Neural progenitor cell (in vitro differentiated cells): ENCODE measurements around the gene SULT4A1. TPM values are rescaled to one million over a fixed set of nuclear protein-coding genes. Genes with fewer than 3 reads are reported as not detected.

Experiments used
- DNase-seq: peaks from one replicate; pipeline ENCODE4 v3.0.0-alpha.2; 2016; ENCODE audit warnings: low spot score
- H2AFZ ChIP-seq: fragments of 200-600 bp; sonication (generic); replicated peaks from 2 replicates; pipeline ENCODE4 v1.6.1; 2016; ENCODE audit warnings: antibody characterized with exemption
- H3F3A ChIP-seq: fragments of 200-600 bp; sonication (generic); 2 replicates; pipeline ENCODE4 v1.6.1; 2016; ENCODE audit warnings: antibody characterized with exemption, low read depth
- H3K27ac ChIP-seq: fragments of 200-600 bp; sonication (generic); 2 replicates; pipeline ENCODE4 v1.5.1; 2016; ENCODE audit warnings: mild to moderate bottlenecking
- H3K27me3 ChIP-seq: fragments of 200-600 bp; sonication (generic); 2 replicates; pipeline ENCODE4 v1.6.1; 2016; ENCODE audit warnings: mild to moderate bottlenecking, moderate library complexity
- H3K36me3 ChIP-seq: fragments of 200-600 bp; sonication (generic); 2 replicates; pipeline ENCODE4 v1.5.1; 2016
- H3K4me1 ChIP-seq: fragments of 200-600 bp; sonication (generic); 2 replicates; pipeline ENCODE4 v1.6.1; 2016; ENCODE audit warnings: mixed run types
- H3K4me2 ChIP-seq: fragments of 200-600 bp; sonication (generic); 2 replicates; pipeline ENCODE4 v1.6.1; 2016
- H3K4me3 ChIP-seq: fragments of 200-600 bp; sonication (generic); 2 replicates; pipeline ENCODE4 v1.5.1; 2016
- H3K79me2 ChIP-seq: fragments of 200-600 bp; sonication (generic); 2 replicates; pipeline ENCODE4 v1.6.1; 2016; ENCODE audit warnings: low read depth
- H3K9ac ChIP-seq: fragments of 200-600 bp; sonication (generic); 2 replicates; pipeline ENCODE4 v1.6.1; 2016
- H3K9me3 ChIP-seq: fragments of 200-600 bp; sonication (generic); 2 replicates; pipeline ENCODE4 v1.5.1; 2016; ENCODE audit warnings: low read depth
- H4K20me1 ChIP-seq: fragments of 200-600 bp; sonication (generic); 2 replicates; pipeline ENCODE4 v1.6.1; 2016; ENCODE audit warnings: low read depth
- H3K27ac Mint-ChIP-seq: 3 replicates; pipeline ENCODE4 v1.8.0; 2021; ENCODE audit warnings: mixed read lengths
- H3K27me3 Mint-ChIP-seq: 2 replicates; pipeline ENCODE4 v1.8.0; 2022; ENCODE audit warnings: low read depth, mild to moderate bottlenecking, inconsistent platforms, moderate library complexity, mixed read lengths; ENCODE audit not compliant: insufficient read depth
- H3K36me3 Mint-ChIP-seq: 3 replicates; pipeline ENCODE4 v1.8.0; 2021; ENCODE audit warnings: mixed read lengths
- H3K4me1 Mint-ChIP-seq: 3 replicates; pipeline ENCODE4 v1.8.0; 2021; ENCODE audit warnings: mixed read lengths
- H3K4me3 Mint-ChIP-seq: 3 replicates; pipeline ENCODE4 v1.8.0; 2021; ENCODE audit warnings: mild to moderate bottlenecking, moderate library complexity, mixed read lengths
- H3K9me3 Mint-ChIP-seq: 3 replicates; pipeline ENCODE4 v1.8.0; 2020; ENCODE audit warnings: mixed read lengths
- EZH2 ChIP-seq: fragments of 200-600 bp; sonication (generic); IDR thresholded peaks from 2 replicates; pipeline ENCODE4 v1.6.1; 2017; ENCODE audit warnings: antibody characterized with exemption, mild to moderate bottlenecking, moderate library complexity
- EZH2phosphoT487 ChIP-seq: fragments of 200-600 bp; sonication (generic); IDR thresholded peaks from 2 replicates; pipeline ENCODE4 v1.6.1; 2017; ENCODE audit warnings: antibody characterized with exemption
- small RNA-seq: library from RNA; depleted of rRNA; stranded (forward); fragments of <200 nt; gene quantifications from one replicate; pipeline ENCODE3, GENCODE V24; 2015
- total RNA-seq: library from RNA; depleted of rRNA; stranded (reverse); fragments of >200 nt; gene quantifications from 2 replicates; pipeline ENCODE4 v1.2.3, GENCODE V29; 2015; ENCODE audit warnings: low replicate concordance
- TF ChIP-seq, protein P1 (sequence below): fragments of 200-600 bp; sonication (generic); IDR thresholded peaks from 2 replicates; pipeline ENCODE4 v1.5.1; 2017; ENCODE audit warnings: antibody characterized with exemption, mild to moderate bottlenecking

Gene SULT4A1
- total RNA-seq, 1 donor from 2014 or later: 14.2 TPM

DNA sequence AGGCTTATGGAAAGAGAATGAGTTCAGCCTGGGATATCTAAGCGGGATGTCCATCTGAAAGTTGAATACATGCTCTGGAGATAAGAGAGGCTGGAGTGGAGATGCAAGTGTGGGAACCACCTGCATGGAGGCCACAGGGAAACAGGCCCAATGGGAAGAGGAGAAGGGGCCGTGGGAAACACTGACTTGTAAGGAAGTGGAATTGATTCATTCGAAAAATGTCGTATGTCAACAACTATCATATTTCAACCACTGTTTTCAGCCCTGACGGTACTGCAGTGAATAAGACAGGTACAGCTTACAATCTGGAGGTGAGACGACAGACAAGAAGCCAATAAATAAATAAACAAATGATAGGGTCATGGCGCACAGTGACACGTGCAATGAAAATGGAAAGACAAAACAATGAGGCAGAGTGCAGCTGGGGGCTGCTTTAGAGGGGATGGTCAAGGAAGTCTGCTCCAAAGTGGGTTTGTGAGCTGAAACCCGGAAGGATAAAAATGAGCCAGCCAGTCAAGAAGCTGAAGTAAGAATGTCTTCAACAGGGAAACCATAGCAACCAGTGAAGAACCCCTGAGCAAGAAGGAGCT, 86.1 kb downstream of the SULT4A1 start:
- Histone ChIP-seq H3F3A (no peaks in the 10 kb centered on the region), H3K9ac (no peak overlapping the region), H3K4me3 (no peak overlapping the region), H4K20me1 (no peaks in the 10 kb centered on the region), H3K27ac (no peak overlapping the region), H3K9me3 (no peaks in the 10 kb centered on the region), H3K4me1 (no peaks in the 10 kb centered on the region), H3K4me2 (no peak overlapping the region), H3K79me2 (no peaks in the 10 kb centered on the region), H3K36me3 (no peaks in the 10 kb centered on the region), H2AFZ (no peak overlapping the region), H3K27me3 (no peaks in the 10 kb centered on the region)
- Mint-ChIP-seq H3K9me3 (no peaks in the 10 kb centered on the region), H3K36me3 (peaks cover 3% of the 10 kb centered on the region), H3K4me1 (peaks cover 20% of the 10 kb centered on the region), H3K4me3 (no peak overlapping the region), H3K27me3 (peaks cover 4% of the 10 kb centered on the region), H3K27ac (peak overlapping the region; percentile 86)
- DNase-seq: no peak
- TF ChIP-seq EZH2phosphoT487 (no peak), EZH2 (no peak)
- TF ChIP-seq, protein P1, sequence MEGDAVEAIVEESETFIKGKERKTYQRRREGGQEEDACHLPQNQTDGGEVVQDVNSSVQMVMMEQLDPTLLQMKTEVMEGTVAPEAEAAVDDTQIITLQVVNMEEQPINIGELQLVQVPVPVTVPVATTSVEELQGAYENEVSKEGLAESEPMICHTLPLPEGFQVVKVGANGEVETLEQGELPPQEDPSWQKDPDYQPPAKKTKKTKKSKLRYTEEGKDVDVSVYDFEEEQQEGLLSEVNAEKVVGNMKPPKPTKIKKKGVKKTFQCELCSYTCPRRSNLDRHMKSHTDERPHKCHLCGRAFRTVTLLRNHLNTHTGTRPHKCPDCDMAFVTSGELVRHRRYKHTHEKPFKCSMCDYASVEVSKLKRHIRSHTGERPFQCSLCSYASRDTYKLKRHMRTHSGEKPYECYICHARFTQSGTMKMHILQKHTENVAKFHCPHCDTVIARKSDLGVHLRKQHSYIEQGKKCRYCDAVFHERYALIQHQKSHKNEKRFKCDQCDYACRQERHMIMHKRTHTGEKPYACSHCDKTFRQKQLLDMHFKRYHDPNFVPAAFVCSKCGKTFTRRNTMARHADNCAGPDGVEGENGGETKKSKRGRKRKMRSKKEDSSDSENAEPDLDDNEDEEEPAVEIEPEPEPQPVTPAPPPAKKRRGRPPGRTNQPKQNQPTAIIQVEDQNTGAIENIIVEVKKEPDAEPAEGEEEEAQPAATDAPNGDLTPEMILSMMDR: no peak

Small RNA genes lying within 50 kb of the gene (small RNA-seq; reads per million reads assigned to genes)
- gene HMGN2P9: not detected

Other genes with a start within 250 kb of the SULT4A1 start
- gene EFCAB6, start 50.2 kb downstream of the SULT4A1 start, total RNA-seq: 2.2 and 4.9 TPM in 2 replicates
- 0.11 and 0.22 TPM in 2 replicates for gene PNPLA5, start 29.5 kb upstream of the SULT4A1 start, total RNA-seq
- 4.8 and 9.0 TPM in 2 replicates for gene PNPLA3, start 61.3 kb upstream of the SULT4A1 start, total RNA-seq
- 45.5 and 48.5 TPM in 2 replicates for gene SAMM50, start 92.9 kb upstream of the SULT4A1 start, total RNA-seq
- 12.7 and 13.0 TPM in 2 replicates for gene PARVB, start 161.8 kb upstream of the SULT4A1 start, total RNA-seq